Measurements from ENCODE around the gene ZIC5.

Gene ZIC5

DNA sequence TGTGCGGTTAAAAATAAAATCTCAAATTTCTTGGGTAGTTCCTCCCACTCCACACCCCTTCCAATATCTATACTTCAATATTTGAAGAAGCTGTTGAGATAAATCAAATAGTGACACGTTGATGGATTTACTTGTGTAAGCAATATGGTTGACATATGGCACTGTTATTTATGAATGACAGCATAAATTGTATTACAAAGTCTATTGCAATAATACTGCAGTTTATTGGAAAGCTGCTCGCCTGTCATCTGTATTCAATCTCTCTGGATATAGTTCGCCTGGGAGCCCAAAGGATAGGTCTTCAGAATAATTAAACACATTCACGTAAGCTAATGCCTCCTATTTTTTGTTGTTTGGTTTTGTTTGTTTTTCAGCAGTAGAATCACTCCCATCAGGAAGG lies 5.0 kb upstream of the ZIC5 start:
- no peak for DNase-seq (ENCODE audit: low read depth, low spot score)

DNA sequence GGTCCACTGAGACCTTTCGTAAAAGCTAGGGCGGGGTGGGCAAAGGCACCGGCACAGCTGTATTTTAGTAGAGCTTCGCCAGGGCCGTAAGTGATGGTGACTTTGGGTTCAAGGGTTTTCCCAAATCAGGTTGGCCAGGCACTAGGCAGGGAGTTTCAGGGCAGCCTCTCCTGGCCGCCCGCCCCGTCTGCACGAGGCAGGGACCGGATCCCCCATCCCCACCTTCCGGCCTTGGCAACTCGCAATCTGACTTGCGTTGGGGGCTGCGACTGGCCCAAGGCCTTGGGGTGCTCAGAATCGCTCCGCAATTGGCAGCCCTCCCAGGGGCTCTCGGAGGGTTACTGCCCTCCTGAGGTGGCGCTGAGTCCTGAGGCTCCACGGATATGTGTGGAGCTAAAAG lies 4.1 kb upstream of the ZIC5 start:
- no peak for DNase-seq (ENCODE audit: low read depth, low spot score)

DNA sequence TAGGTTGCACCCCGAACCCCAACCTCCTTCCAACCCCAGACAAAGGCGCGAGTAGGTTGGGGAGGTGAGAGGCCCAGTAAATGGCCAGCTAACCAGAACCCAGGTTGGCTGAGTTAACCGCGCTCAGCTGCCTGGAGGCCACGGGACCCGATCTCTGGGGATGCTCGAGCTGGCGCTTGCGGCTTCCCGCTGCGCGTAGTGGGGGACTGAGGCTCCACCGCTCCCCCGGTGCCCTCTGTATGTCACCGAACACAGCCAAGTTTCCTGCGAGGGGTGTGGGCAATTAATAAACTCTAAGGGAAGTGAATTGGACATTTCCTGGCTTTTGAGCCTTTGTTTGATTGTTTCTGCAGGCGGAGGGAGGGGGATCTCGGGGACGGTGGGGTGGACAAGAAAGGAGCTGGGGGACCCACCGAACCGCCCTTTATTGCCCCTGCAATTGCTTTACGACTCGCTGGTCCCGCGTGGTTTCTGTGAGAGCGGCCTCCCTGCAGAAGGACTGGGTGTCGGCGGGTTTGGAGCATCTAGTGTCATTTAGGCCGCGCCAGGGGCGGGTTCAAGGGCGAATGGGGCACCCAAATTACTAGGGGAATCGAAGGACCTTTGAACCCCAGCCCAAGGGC lies 3.5 kb upstream of the ZIC5 start:
- no peak for DNase-seq (ENCODE audit: low read depth, low spot score)

DNA sequence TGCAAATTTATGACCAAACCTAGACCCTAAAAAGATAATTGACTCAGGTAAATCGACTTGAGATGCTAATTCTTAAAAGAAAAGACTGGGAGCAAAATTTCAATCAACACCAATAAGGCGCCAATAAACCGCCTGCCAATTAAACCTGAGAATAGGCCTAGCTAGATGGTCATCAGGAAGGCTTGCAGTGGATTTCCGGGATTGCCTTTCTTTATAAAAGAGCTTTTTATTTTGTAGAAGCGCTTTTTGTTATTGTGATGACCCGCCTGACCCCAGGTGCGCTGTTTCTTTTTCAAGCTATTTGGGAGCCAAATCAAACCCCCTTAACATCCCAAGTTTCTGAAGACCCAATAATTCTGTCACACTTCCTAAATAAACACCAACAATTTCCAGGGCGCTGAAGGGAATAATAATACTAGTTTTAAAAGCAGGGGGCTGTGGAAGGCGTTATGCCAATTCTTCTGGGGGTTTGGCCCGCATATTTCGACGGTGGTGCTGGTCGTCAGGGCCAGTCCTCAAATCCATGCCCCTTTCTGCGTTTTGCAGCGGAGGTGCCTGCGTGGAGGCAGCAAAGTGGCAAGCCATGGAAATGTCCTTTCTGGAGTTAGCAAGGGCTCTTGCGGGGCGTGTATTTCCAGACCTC lies 2.9 kb upstream of the ZIC5 start:
- no peak for DNase-seq (ENCODE audit: low read depth, low spot score)

DNA sequence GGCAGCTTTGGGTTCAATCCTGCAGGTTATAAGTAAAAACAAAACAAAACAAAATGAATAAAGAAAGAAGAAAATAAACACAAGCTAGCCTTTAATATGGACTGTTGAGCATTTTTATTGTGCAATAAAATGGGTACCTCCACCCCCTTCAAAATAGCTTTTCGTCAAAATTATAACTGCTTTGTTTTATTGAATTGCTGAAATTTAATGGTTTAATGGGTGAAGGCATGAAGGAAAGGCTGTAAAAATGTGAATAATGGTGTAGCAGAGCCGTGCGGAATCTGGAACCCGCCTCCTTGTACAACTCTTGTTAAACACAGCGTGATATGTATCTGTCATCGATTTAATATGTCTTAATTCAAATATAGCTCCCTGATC lies 2.2 kb upstream of the ZIC5 start:
- no peak for DNase-seq (ENCODE audit: low read depth, low spot score)

DNA sequence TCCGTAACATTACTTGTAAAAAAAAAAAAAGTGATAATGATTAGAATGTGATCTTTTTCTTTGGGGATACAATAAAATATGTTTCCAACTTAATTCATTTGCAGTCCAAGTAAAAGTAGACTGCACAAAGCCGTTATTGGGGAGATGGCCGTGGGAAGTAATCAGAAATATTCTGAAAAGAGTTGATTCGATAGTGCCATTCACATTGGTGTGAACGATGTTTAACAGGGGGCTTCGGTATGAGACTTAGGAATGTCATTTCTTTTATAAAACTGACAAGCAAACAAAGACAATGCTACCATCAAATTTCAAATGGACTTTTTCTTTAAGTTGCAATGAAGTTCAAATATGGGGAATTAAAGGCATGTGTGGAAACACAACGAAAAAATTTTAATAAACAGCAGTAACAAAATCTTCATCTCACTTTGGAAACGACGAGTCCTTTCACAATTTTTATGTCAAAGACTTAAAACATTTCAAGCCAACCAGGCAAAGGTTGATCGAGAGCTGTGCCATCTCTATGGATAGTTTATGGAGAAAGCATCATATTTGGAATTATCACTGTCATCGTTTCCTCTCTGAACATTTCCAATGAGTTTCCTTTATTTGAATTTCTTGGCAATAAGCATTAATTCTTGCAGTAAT lies 1.7 kb upstream of the ZIC5 start:
- no peak for DNase-seq (ENCODE audit: low read depth, low spot score)

DNA sequence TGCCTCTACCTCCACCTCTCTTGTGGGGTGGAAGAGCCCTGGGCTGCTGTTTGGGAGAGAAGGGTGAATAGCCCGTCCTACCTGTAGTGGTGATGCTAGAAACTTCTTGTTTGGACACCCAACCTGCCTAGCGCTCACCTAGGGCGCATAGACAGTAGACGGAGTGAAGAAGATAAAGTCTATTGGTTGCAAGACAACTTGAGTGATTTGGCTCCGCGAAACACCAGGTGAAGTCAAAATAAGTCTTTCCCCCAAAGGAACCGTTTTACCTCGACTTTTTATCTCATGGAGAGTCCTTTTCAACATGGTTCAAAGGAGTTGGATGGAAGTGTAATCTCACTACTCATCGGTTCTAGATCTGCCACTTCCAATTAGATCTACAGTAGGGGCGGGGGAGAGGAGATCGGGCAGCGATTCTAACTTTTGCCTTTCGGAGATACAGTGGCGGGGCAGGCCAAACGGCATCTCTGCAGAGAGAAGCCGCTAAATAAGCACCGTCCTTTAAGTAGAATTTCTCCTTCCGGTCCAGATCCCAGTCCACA lies 694 bp upstream of the ZIC5 start:
- DNase-seq (ENCODE audit: low read depth, low spot score), result no peak

DNA sequence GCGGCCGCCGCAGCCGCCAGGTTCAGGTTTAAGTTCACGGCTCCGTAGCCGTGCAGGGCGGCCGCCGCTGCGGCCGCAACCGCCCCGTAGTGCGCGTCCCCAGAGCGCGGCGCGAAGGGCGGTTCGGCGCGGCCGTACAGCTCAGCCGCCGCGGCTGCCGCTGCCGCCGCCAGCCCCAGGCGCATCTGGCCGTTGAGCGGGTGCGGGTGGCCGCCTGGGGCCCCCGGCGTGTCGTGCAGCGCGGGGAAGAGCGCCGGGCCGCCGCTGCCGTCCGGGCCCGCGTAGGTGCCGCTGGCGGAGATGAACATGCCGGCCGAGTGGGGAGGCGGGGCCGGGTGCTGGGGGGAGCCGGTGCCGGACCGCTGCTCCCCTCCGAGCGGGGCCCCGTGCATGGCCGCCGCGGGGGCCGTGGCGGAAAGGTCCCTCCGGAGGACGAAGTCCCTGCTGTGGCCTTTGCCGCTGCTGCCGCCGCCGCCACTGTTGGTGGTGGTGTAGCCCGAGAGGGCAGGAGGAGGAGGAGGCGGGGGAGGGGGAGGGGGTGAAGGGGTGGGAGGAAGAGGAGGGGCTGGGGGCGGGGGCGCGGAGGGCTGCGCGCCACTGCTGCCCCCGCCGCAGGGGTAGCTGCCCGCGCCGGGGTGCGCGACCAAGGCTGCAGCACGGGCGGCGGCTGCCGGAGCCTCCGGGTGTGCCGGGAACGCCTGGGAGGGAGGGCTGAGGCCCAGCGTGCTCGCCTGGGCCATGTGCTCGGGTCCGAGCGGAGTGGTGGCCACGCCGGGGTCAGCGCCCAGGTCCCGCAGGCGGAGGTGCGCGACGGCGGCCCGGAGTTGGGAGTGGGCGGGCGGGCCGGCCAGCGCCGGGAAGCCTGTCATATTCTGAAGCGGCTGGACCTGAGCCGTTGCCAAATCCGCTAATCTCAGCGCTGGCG lies 654 bp downstream of the ZIC5 start:
- no peak for DNase-seq (ENCODE audit: low read depth, low spot score)

DNA sequence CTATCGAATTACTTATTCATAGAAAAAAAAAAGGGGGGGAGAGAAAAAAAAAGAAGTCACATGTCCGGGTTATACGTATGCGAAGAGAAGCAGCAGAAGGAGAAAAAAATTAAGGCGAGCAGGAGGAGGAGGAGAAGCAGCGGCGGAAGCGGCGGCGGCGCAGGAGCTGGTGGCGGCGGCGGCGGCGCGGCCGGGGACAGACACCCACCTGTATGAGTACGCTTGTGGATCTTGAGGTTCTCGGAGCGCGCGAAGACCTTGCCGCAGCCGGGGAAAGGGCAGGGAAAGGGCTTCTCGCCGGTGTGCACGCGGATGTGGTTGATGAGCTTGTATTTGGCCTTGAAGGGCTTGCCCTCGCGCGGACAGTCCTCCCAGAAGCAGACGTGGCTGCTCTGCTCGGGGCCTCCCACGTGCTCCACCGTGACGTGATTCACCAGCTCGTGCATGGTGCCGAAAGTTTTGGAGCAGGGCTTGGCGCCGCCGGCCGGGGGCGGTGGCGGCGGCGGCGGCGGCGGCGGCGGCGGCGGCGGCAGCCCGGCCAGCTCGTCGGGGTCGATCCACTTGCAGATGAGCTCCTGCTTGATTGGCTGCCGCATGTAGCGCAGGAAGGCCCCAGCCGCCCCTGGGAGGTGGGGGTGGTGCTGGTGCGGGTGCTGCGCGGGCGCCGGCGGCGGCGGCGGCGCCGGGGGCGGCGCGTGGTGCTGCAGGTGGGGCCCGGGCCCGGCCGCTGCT lies 1.5 kb downstream of the ZIC5 start:
- no peak for DNase-seq (ENCODE audit: low read depth, low spot score)

DNA sequence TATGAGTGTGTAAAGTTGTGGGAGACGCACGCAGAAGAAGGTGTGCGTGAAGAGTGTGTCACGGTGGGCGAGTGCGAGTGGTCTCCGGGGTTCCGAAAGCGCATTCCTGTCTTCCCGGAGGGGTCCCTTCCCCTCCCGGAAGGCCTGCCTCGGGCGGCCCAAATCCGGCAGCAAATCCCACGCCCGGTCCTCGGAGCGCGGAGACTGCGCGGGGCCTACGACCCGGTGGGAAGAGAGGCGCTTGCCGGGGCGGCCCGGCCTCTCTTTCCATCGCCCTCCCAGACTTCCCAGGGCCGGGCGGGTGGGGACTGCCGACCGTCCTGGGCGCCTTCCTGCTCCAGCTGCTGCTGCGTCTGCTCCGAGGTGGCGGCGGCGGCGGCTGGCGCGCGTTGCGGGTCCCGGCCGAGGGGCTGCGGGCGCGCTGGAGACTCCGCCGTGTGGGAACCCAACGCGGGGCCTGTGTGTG lies 2.1 kb downstream of the ZIC5 start:
- no peak for DNase-seq (ENCODE audit: low read depth, low spot score)

DNA sequence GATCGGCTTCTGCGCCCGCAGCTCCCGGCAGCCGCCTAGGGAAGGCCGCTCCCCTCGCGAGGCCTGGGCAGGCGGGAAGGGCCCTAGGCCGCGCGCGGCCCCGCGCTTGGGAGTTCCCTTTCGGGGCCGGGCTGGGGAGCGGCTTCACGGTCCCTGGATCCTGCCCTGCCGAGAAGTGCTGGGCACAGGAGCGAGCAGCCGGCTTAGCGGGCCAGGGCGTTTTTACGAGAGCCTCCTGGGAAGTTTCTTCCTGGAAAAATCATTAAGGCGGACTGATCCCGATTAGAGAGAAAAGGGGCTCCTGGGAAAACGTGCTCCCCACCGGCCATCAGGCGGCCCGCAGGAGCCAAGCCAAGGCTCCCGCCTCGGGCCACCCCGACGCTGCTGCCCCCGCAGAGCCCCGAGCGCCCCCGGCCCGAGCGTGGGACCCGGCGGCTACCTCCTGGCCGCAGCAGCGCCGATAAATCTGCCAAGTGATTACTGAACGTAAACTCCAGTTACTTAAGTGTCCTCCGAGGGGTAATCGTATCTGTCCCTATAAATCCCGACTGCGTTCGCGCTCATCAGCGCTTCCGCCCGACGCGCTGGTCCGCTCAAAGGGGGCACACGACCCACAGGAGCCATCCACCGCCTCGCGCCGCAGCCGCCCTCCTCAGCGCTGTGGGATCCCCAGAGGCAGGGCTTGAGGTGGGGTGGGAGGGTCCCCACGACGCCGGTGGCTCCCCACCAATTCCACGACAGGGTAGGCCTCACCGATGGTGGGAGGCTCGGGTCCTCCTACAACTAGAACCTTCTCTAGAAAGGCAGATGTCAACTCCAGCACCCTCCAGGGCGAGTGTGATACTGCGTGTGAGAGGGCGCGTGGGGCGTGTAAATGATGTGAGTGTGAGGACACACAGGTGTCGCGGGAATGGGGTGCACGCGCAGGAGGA lies 2.8 kb downstream of the ZIC5 start:
- no peak for DNase-seq (ENCODE audit: low read depth, low spot score)

DNA sequence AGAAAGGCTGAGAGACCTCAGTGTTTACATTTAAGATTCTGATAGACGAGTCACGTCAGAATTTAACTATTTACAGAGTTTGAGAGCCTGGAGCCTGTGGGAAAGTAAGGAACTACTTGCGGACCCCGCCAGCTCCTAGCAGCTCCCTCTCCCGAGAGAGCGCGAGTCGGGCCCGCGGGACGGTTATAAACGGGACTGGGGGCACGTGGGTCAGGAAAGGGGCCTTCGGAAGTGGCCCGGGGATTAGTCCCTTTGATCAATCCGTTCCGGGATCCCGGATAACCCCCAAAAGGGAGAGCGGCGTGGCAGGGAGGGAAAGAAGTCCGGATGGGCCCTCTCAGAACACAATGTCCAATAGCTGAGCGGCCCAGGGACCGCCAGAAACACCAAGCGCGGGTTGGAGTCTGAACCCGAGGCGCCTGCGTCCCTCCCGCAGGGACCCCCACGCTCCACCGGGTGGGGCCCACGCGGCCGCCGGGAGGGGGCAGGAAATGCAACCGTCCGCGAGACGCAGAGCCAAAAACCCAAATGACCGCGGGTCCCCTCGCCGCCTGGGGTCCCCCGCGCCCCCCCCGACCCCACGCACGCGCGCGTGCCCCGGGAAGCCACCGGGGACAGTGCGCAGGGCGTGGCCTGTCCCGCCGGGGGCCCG lies 3.6 kb downstream of the ZIC5 start:
- DNase-seq (ENCODE audit: low read depth, low spot score), result no peak

DNA sequence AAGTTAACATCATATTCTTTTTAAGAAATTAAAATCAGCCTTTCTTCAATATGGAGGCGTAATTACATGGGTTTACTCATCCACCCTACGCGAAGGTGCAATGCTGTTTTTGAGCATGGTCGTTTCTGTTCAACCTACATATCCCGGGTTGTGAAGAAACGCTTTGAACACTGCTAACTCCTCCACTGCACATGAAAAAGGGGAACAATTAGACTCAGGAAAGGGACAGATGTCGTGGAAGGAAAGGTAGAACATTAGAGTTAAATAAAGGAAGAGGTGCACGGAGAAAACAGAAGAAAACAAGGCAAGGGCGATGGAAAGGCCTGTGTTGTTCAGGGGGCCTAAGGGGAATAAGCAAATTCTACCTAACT lies 4.1 kb downstream of the ZIC5 start:
- no peak for DNase-seq (ENCODE audit: low read depth, low spot score)

DNA sequence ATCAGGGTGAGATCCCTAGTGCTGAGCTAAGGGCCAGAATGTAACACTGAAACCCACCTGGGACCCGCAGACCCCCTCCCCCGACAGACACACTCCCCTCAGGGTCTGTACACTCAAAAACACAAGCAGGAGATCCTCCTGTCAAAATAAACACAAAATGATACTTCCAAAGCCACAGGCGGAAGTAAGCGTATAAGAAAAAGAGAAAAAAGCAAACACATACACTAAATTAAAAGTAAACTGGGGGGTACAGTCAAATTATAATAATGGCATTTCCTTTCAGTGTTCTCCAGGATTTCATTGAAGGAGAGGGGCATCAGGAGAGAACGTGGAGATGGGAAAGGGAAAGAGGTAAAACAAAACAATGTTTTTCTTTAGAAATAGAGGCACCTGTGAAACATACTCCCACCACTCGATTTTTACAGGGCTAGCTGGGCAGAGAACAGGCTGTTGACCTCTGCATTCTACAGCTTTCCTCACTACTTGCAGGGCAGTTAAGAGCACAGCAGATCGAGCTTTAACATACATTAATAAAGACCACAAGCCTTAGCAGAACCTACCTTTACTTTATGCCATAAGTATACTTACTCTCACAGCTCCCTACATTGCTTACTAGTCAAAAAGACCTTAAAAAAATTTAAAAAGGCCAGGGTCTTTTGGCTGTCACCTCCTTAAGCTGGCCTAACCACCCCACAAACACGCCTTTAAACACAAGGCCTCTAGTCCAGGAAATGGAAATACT lies 5.3 kb downstream of the ZIC5 start:
- DNase-seq (ENCODE audit: low read depth, low spot score), result no peak

DNA sequence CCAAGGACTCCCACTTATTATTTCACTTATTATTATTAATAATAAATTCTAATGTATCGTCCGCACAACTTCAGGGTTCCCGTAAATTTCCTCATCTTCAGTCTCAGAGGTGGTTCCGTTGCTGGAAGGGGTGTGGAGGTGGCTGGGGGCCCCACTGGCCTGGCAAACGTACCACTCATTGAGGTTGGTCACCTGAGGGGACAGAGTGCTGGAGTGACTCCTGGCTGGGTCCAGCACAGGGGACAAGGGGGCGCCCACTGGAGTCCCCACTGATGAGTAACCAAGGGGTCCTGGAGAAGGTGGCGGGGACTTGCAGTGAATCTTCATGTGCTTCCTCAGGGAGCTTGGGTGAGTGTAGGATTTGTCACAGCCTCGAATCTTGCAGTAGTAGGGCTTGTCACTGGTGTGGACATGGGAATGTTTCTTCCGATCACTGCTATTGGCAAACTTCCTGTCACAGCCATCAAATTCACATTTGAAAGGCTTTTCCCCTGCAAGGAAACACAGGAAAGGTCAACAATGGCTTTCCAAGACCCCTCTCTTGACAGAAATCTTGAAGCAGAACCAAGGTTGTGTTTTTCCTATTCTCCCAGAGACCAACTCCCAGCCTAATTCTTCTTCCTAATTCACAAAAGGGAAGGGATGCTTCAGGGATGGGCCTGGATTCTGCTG lies 6.1 kb downstream of the ZIC5 start:
- DNase-seq (ENCODE audit: low read depth, low spot score), result no peak

DNA sequence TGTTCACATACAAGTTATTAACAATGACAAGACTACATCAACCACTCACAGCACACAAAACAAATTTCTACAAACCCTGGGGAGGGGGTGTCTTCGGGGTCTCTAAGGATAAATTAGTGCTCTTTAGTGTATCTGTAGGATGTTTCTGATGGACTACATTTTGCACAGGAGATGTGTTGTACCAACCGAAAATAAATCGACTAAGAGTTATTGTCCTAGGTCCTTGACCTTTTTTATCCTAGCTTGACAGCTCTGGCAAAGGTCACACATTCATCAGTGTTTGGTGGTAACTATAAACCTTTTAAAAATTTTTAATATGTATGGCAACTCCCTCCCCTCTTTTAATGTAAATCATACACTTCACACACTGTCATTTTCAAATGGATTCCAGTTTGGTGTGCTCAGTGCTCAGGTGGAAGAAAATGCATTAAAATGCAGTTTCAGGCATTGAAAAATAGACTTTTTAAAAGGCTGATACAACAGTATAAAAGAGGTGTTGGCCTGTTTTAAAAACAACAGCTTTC lies 7.7 kb downstream of the ZIC5 start:
- DNase-seq (ENCODE audit: low read depth, low spot score), result no peak

DNA sequence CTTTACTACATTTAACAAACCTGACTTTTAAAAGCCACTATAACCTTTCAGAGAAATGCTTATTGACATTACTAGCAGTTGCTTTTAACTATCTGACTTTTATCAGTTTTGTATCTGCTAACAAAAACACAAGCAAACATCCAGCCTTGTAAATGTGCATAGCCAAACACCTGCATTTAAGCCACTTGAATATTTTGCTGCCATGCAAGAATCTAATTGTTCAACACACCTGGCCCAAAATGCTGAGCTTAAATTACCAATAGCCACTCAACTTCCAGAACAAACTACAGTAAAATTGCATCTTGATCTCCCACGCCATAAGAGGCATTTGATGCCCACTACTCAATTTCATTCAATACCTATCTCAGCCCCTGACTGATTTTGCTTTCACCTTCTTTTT lies 9.3 kb downstream of the ZIC5 start:
- no peak for DNase-seq (ENCODE audit: low read depth, low spot score)

DNA sequence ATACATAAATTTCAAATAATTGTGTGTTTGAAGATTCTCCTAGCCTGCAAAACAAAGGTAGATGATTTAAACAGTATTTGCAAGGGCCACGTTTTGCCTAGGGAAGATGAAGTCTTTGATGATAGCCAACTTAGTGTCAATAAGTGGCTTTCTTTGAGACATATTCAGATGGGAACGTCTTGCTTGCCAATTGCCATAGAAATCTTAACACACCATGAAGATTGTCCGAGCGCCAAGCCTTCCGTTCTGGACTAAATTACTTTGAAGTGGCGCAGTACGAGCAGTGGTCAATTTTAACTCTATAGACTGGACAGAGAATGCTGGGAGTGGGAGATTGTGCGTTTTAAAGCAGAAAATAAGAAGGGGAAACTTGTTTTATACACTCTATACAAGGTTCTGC lies 9.9 kb downstream of the ZIC5 start:
- no peak for DNase-seq (ENCODE audit: low read depth, low spot score)
